Spleen (tissue), 11 donors: ENCODE data around the gene MERTK. TPM values are rescaled to one million over a fixed set of nuclear protein-coding genes. Genes with fewer than 3 reads are reported as not detected.
A peak's percentile ranks its signal among the peaks of the same experiment; 100 is the strongest.
"Not testable (repeated sequence)": the region's sequence is repeated elsewhere in the genome, so short reads cannot be mapped to it uniquely, and the experiment has no call there.

Experiments
- DNase-seq: peaks from one replicate; pipeline ENCODE4 v3.0.0-alpha.2; 2020
- H3K27ac ChIP-seq, 8 donors: fragments of 200-600 bp; sonication (generic) in 7 of 8; 1 replicate in 4 of 8; 2 replicates in 4 of 8; pipeline versions ENCODE4 v1.5.0 to v1.8.0; 2016 to 2021; ENCODE audit warnings: inconsistent platforms in 4 of 8, mild to moderate bottlenecking in 4 of 8, moderate library complexity in 1 of 8
- H3K27me3 ChIP-seq, 7 donors: fragments of 200-600 bp; sonication (generic) in 6 of 7; replicated peaks in 1 of 7; 1 replicate in 4 of 7; 2 replicates in 3 of 7; pipeline versions ENCODE4 v1.5.0 to v1.8.0; 2016 to 2021; ENCODE audit warnings: inconsistent platforms in 3 of 7, mild to moderate bottlenecking in 1 of 7
- H3K36me3 ChIP-seq, 6 donors: fragments of 200-600 bp; sonication (generic) in 5 of 6; 1 replicate in 4 of 6; 2 replicates in 2 of 6; pipeline versions ENCODE4 v1.5.0 to v1.8.0; 2016 to 2021; ENCODE audit warnings: inconsistent platforms in 2 of 6
- H3K4me1 ChIP-seq, 6 donors: fragments of 200-600 bp; sonication (generic) in 5 of 6; 1 replicate in 3 of 6; 2 replicates in 3 of 6; pipeline versions ENCODE4 v1.5.0 to v1.8.0; 2016 to 2021; ENCODE audit warnings: inconsistent platforms in 3 of 6
- H3K4me3 ChIP-seq, 8 donors: fragments of 200-600 bp; sonication (generic) in 7 of 8; 1 replicate in 4 of 8; 2 replicates in 4 of 8; pipeline versions ENCODE4 v1.5.0 to v1.8.0; 2016 to 2021; ENCODE audit warnings: inconsistent platforms in 4 of 8, mild to moderate bottlenecking in 4 of 8, moderate library complexity in 2 of 8
- H3K9me3 ChIP-seq, 8 donors: fragments of 200-600 bp; sonication (generic) in 7 of 8; 1 replicate in 4 of 8; 2 replicates in 4 of 8; pipeline versions ENCODE4 v1.5.0 to v1.8.0; 2016 to 2021; ENCODE audit warnings: inconsistent platforms in 4 of 8
- CTCF ChIP-seq, 11 experiments: fragments of 200-600 bp in 7 of 11; fragments of 450-650 bp in 4 of 11; sonication (generic) in 4 of 11; IDR thresholded peaks in 8 of 11; conservative IDR thresholded peaks in 3 of 11; 1 replicate in 7 of 11; 2 replicates in 4 of 11; pipeline versions ENCODE4 v1.4.0 to v1.8.0; 2016 to 2021; ENCODE audit warnings: antibody characterized with exemption in 11 of 11, inconsistent platforms in 4 of 11, mild to moderate bottlenecking in 1 of 11
- POLR2A ChIP-seq, 3 donors: fragments of 450-650 bp; IDR thresholded peaks; one replicate each; pipeline ENCODE4 v1.5.1; 2017; ENCODE audit warnings: antibody characterized with exemption in 3 of 3, mild to moderate bottlenecking in 1 of 3
- POLR2AphosphoS5 ChIP-seq, 3 donors: sonication (generic); formaldehyde crosslinking; IDR thresholded peaks; one replicate each; pipeline ENCODE4 v1.5.1; 2017; ENCODE audit warnings: antibody characterized with exemption in 3 of 3
- WGBS, 5 donors: extraction: QIAGEN DNeasy Blood & Tissue Kit in 3 of 5; methylation state at CpG; one replicate each; pipeline versions ENCODE4 v1.1.5 to v1.1.7; 2013 to 2018; 5-methylcytosine and 5-hydroxymethylcytosine counted together
- intact Hi-C: fragments of 100-400 bp; cut with DNase I; formaldehyde crosslinking; loops from one replicate; pipeline ENCODE4 v1.15.0; 2023; ENCODE audit warnings: low total_unique reads
- polyA plus RNA-seq, 3 donors: library from polyadenylated mRNA; stranded (reverse); fragments of 200-250 nt; gene quantifications; one replicate each; pipeline ENCODE4 v1.2.1, GENCODE V29; 2013
- total RNA-seq, 7 donors: library from RNA; depleted of rRNA in 3 of 7; stranded (reverse); fragments of >200 nt in 3 of 7; fragmentation: NEBNext Ultra II Directional in 4 of 7; extraction: Animal tissue kit (Norgen Biotek cat#: 25700) in 4 of 7; gene quantifications; one replicate each; pipeline versions ENCODE4 v1.1.0 to v1.2.1, GENCODE V29; 2016 to 2021
- donor health status: healthy with polysubstance abuse.
- donor health status: DM: no; HTN: no; CAD: no; lungs with moderate emphysema.
- donor health status: DM: no; HTN: no; CAD: no.
- donor health status: Bipolar disorder and iron deficiency.
- donor health status: healthy.
- donor health status: DM: no; HTN: no; CAD: no.
- donor health status: DM: yes; HTN: yes; CAD: no.

The MERTK gene
- total and polyA plus RNA-seq, 10 donors: 6.9 to 127 (median 49.7) TPM

GRCh38 chr2:112035786-112036185 is 137.4 kb downstream of the MERTK start:
- H3K9me3 ChIP-seq: peaks cover 0 to 23% (median 5%) of the 10 kb centered on the region in 8 donors
- no peaks in the 10 kb centered on the region for H3K27me3 ChIP-seq
- no peak overlapping the region for H3K27ac ChIP-seq
- TF ChIP-seq CTCF (IDR thresholded peaks at IDR 0.05 in 8 of 11, conservative IDR thresholded peaks at IDR 0.05 in 3 of 11): no peak
- no peak for TF ChIP-seq POLR2AphosphoS5 (IDR thresholded peaks at IDR 0.05)
- TF ChIP-seq POLR2A (IDR thresholded peaks at IDR 0.05): no peak
- no peaks in the 10 kb centered on the region for H3K36me3 ChIP-seq
- H3K4me3 ChIP-seq: no peak overlapping the region
- DNase-seq: no peak
- H3K4me1 ChIP-seq: peaks cover 0 to 36% (median 15%) of the 10 kb centered on the region in 6 donors
- intact Hi-C loops: no loop called here
- 89 to 98% (median 95%) methylated on average over 1 of the region's 1 CpG for WGBS, 5 donors

GRCh38 chr2:112039556-112039955 is 141.1 kb downstream of the MERTK start:
- H3K4me1 ChIP-seq, H3K36me3 ChIP-seq, H3K27ac ChIP-seq, intact Hi-C loops, H3K4me3 ChIP-seq, DNase-seq, H3K27me3 ChIP-seq: not testable (repeated sequence)
- 87 to 94% (median 91%) methylated on average over 11 to 12 of the region's 12 CpGs for WGBS, 5 donors
- peaks cover 0 to 29% (median 5%) of the 10 kb centered on the region in 8 donors for H3K9me3 ChIP-seq

GRCh38 chr2:112040066-112040465 is 141.7 kb downstream of the MERTK start:
- 76 to 100% (median 87%) methylated on average over 2 of the region's 2 CpGs for WGBS, 5 donors
- H3K27ac ChIP-seq, H3K4me3 ChIP-seq, H3K36me3 ChIP-seq, DNase-seq, intact Hi-C loops, H3K4me1 ChIP-seq, H3K27me3 ChIP-seq: not testable (repeated sequence)
- H3K9me3 ChIP-seq: peaks cover 0 to 30% (median 7%) of the 10 kb centered on the region in 8 donors

- peaks cover 0 to 38% (median 15%) of the 10 kb centered on the region in 8 donors for H3K9me3 ChIP-seq
- H3K27ac ChIP-seq, H3K36me3 ChIP-seq, intact Hi-C loops, H3K4me3 ChIP-seq, DNase-seq, H3K27me3 ChIP-seq, H3K4me1 ChIP-seq: not testable (repeated sequence)
- 74 to 84% (median 81%) methylated on average over 6 of the region's 6 CpGs for WGBS, 5 donors
Measured at GRCh38 chr2:112041460-112041859, 143.1 kb downstream of the MERTK start.

GRCh38 chr2:112045446-112046014 is 147.1 kb downstream of the MERTK start:
- no peaks in the 10 kb centered on the region for H3K36me3 ChIP-seq
- TF ChIP-seq POLR2A (IDR thresholded peaks at IDR 0.05) (no peak), CTCF (IDR thresholded peaks at IDR 0.05 in 8 of 11, conservative IDR thresholded peaks at IDR 0.05 in 3 of 11) (no peak), POLR2AphosphoS5 (IDR thresholded peaks at IDR 0.05) (no peak)
- no peak overlapping the region for H3K4me3 ChIP-seq
- H3K27me3 ChIP-seq: no peaks in the 10 kb centered on the region
- intact Hi-C loops: loop anchor here (5.0 kb wide), 1 partner anchor 158 kb away; no protein-coding TSS in a partner anchor
- H3K9me3 ChIP-seq: peaks cover 0 to 21% (median 12%) of the 10 kb centered on the region in 8 donors
- peaks cover 0 to 27% (median 14%) of the 10 kb centered on the region in 6 donors for H3K4me1 ChIP-seq
- H3K27ac ChIP-seq: peak overlapping the region in 4 of 8 donors; percentile 0 to 63 (median 18)
- DNase-seq: no peak
